Cardiac fibroblast (primary cell): ENCODE results near the gene NCR2.

Source experiments
- DNase-seq, 2 donors: peaks; one replicate each; pipeline versions ENCODE4 v3.0.0 to v3.0.0-alpha.2; 2010; ENCODE audit warnings: low read depth in 2 of 2
- H3K4me3 ChIP-seq, 2 donors: replicated peaks in 1 of 2; 1 replicate in 1 of 2; 2 replicates in 1 of 2; pipeline ENCODE4 v1.5.1; 2011; ENCODE audit warnings: low read depth in 2 of 2, low read length in 2 of 2, mild to moderate bottlenecking in 2 of 2, moderate library complexity in 1 of 2
- TF ChIP-seq, protein P1 (sequence below): IDR thresholded peaks from one replicate; pipeline ENCODE4 v1.5.1; 2011; ENCODE audit warnings: low read depth, mild to moderate bottlenecking, low read length, inconsistent platforms

NCR2 gene

DNA sequence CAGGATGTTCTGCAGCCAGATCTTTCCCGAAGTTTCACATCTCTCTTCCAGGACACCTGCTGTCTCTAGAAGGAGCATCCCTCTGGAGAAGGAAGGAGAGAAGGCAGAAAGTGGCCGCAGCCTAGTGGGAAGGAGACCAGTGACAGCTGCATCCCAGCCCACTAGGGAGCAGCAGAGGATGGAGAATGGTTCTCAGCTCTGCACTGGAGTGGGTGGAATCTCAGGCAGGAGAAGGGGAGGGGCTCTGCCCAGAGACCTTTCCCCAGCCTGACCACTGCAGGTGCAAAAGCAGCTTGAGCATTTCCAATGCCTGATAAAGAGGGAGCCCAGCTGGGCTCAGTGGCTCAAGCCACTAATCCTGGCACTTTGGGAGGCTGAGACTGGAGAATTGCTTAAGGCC, 32.3 kb downstream of the NCR2 start:
- TF ChIP-seq, protein P1, sequence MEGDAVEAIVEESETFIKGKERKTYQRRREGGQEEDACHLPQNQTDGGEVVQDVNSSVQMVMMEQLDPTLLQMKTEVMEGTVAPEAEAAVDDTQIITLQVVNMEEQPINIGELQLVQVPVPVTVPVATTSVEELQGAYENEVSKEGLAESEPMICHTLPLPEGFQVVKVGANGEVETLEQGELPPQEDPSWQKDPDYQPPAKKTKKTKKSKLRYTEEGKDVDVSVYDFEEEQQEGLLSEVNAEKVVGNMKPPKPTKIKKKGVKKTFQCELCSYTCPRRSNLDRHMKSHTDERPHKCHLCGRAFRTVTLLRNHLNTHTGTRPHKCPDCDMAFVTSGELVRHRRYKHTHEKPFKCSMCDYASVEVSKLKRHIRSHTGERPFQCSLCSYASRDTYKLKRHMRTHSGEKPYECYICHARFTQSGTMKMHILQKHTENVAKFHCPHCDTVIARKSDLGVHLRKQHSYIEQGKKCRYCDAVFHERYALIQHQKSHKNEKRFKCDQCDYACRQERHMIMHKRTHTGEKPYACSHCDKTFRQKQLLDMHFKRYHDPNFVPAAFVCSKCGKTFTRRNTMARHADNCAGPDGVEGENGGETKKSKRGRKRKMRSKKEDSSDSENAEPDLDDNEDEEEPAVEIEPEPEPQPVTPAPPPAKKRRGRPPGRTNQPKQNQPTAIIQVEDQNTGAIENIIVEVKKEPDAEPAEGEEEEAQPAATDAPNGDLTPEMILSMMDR: peak; percentile 77
- no peak overlapping the region for H3K4me3 ChIP-seq
- peak; percentile 49 to 57 for DNase-seq

DNA sequence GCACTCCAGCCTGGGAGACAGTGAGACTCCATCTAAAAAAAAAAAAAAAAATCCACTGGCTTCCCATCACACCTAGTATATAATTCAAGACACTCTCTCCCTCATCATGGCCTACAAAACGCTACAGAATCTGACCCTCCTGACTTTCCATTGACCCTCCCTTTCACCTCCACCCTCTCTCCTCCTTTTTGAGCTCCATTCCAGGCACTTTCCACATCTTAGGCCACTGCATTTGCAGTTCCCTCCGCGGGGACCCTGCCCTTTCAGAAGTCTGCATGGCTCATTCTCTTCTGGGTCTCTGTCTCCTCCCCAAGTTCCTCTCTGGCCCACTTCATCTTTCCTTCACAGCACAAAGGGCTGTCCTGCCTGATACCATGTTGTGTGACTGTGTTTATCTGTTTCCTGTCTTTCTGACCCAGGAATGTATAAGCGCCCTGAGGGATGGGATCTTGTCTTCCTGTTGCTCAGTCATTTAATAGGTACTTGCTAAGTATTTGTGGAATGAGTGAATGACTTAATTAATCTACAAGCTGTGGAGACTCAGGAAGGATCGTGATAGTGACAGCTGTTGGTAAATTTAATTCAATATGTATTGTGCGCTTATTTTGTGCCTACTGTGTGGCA, 35.2 kb downstream of the NCR2 start:
- TF ChIP-seq, protein P1: no peak
- H3K4me3 ChIP-seq: no peak overlapping the region
- no peak for DNase-seq

DNA sequence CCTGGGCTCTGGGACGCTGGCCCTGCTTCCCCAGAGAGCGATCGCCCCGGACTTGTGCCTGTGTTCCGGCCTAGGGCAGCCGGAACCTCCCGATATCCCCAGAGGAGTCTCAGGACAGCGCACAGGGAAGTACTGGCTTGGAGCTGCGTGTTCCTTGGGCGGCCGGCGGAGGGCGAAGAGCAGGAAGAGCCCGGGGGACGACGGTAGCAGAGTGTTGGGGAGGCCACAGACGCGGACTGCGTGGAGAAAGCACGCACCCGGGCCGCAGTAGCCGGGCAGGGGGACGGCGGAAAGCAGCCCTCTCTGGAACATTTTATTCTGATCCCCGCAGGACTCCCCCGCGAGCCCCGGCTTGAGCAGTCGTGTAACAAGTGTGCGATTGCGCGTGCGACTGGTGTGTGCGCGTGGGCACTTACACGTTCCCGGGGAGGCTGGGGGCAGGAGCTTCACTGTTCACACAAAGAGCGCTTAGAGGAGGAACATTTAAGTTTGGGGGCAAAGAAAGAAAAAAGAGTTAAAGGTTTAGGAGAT, 36.1 kb downstream of the NCR2 start:
- TF ChIP-seq, protein P1: peak; percentile 47
- peak; percentile 55 to 58 for DNase-seq

DNA sequence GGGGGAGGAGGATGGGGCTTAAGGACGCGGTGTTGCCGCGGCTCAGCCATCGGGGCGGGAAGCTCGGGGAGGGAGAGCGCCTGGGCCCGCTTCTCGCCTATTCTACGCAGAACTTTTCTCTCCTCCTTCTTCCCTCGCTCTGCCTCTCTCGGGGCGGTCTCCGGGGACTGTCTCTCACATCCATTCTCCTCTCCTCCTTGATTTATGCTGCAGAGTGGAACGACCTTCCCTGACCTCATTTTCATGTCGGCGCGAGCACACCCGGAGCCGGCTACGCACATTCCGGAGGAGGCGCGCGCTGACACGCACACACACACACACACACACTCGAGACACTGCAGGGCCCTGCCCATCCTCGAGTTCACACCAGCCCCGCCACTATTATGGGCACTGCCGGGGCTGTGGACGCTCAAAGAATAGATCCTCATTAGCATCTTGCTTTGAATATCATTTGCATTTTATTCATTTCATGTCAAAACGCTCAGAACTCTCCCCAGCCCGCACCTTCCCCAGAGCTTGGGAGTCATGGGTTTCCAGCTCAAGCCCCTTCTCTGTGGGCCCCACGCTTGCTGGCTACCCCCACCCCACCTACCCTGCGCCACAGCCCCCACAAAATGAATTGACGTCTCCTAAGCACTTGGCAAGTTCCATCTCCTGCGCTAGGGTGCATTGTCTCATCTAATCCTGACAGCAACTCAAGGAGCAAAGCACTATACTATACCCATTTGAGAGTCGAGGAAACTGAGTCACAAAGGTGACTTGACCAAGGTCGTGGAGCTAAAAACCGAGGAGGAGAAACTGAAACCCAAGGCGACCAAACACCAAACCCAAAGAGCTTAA, 36.8 kb downstream of the NCR2 start:
- H3K4me3 ChIP-seq: peak overlapping the region; percentile 11 to 26
- TF ChIP-seq, protein P1: no peak
- peak; percentile 21 to 22 for DNase-seq

More for the DNA sequence above, 36.1 kb downstream of the NCR2 start:
- H3K4me3 ChIP-seq: peak overlapping the region; percentile 11 to 26

DNA sequence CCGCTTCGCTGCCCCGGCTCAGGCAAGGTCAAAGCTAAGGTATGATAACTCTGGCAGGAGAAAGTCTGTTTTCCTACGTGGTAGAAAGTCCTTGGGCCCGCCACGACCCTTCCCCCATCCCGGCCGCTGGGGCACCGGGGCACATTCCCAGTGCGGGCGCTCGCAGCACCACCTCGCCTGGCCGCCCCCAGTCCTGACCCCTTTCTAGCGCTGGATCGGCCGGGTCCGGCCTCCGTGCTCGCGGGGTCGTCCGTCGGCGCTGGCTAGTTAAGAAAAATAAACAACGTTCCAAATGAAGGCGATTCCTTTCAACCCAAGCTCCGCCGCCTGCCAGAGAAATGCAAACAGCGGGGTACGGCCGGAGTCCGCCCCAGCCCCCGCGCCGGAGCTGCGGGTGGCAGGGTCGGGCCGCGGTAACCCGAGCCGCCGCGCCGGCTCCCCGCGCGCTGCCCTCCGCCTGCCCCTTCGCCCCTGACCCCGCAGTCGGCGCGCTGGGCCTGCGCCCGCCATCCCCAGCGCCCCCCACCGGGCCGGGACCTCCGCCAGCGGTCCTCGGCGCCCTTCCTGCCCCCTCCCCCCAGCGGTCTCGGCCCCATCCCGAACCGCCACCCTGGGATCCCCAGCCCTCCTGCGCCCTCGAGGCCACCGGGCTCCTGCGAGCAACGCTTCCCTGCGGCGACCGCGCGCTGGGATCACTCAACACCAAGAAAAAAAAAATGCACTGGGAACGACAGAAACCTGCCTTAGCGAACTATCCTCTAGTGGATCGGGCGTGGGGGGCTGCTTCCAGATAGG, 37.6 kb downstream of the NCR2 start:
- DNase-seq: no peak
- H3K4me3 ChIP-seq: no peak overlapping the region
- TF ChIP-seq, protein P1: no peak

DNA sequence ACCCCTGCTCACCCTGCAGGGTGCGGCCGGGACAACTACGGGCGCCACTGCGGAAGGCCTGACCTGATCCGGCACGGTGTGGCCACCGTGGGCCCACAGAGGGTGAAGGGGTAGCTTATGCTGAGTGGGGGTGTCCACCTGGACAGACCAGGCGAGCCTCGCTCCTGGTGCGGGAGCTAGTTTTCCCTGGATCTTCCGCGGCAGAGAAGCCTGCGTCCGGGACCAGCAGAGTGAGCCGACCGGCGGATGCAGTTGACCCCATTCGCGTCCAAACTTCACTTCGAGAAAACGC, 38.2 kb downstream of the NCR2 start:
- no peak for DNase-seq
- TF ChIP-seq, protein P1: no peak
- no peak overlapping the region for H3K4me3 ChIP-seq
